LNCAP (cell line): ENCODE data around the gene DCANP1.

ENCODE experiments used
- TF ChIP-seq, protein P1 (sequence below): fragments of 450-650 bp; IDR thresholded peaks from 2 replicates; pipeline ENCODE4 v1.5.1; 2017; ENCODE audit warnings: mild to moderate bottlenecking

The DCANP1 gene

DNA sequence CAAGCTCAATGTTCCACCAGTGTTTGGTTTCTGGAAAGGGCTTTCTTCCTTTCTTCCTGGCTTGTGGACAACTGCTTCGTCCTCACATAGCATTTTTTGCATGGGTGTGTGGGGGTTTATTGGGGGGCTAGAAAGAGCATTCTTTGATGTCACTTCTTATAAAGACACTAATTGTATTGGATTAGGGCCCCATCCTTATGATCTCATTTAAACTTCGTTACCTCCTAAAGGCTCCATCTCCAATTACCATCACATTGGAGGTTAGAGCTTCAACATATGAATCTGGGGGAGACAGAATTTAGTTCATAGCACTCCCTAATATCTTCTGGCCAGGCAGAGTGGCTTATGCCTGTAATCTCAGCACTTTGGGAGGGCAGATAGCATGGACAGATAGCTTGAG lies 42.1 kb downstream of the DCANP1 start:
- TF ChIP-seq, protein P1, sequence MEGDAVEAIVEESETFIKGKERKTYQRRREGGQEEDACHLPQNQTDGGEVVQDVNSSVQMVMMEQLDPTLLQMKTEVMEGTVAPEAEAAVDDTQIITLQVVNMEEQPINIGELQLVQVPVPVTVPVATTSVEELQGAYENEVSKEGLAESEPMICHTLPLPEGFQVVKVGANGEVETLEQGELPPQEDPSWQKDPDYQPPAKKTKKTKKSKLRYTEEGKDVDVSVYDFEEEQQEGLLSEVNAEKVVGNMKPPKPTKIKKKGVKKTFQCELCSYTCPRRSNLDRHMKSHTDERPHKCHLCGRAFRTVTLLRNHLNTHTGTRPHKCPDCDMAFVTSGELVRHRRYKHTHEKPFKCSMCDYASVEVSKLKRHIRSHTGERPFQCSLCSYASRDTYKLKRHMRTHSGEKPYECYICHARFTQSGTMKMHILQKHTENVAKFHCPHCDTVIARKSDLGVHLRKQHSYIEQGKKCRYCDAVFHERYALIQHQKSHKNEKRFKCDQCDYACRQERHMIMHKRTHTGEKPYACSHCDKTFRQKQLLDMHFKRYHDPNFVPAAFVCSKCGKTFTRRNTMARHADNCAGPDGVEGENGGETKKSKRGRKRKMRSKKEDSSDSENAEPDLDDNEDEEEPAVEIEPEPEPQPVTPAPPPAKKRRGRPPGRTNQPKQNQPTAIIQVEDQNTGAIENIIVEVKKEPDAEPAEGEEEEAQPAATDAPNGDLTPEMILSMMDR, result no peak

DNA sequence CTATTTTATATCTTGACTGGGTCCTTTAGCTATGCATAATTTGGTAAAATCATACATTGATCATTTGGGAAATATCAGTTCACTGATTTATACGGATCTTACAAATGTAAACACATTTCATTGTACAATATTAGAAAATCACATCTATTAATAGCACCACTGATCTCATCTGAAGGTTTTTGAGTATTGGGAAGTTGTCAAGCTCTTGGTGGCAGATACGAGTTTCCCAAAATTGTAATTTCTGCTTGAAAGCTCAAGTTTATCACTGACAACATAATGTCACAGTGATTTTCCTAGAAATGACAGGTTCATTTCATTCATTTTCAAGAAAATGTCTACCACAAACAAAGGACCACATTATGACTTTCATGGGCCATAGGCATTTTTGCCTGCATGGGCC lies 45.1 kb downstream of the DCANP1 start:
- TF ChIP-seq, protein P1, result no peak

DNA sequence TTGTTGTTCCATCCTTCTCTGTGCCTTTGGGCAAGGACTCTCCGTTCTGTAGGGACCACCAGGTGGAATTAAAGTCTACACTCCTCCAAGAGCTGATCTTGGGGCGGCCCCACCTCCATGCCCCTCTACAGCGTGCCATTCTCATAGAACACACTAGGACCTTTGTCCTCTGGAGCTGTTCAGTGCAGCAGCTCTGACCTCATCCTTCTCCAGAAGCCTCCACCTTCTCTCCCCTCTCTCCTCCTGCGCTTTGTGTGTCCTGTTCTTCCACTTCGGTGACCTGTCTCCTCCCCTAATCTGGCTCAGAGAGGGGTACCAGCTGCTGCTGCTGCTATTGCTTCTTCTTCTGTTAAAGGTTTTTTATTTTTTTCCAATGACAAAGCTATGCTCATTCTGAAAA lies 46.3 kb downstream of the DCANP1 start:
- TF ChIP-seq, protein P1, result no peak

DNA sequence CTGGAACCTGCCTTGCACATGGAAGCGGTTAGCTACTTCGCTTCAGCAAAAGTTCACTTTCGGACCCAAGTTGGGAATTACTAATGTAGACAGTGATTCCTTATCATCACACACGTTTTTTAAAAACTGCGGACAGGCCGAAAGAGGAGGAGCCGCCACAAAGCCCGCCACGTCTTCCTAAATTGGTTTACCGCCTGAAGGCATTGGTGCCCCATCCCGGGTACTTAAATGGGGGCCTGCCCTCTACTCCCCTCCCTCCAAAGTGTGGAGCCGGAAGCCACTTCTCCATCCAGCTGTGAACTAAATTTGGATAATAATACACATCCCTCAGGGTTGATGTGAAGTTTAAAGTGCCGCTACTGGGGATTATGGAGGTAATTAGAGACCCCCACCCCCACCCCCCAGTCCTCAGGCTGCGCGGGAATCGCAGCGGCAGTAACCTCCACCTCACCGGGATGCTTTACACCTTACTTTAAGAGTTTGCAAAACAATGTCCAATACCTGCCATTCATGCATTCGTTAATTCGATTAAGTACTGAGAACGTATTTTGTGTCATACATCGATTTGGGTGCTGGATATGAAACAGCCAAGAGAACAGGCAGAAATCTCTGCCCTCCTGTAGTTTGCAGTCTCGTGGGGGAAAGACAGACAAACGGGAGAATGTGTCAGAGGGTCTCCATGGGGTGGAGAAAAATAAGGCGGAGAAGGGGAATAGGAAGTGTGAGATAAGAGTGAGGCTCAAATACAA lies 47.2 kb downstream of the DCANP1 start:
- TF ChIP-seq, protein P1, result no peak

DNA sequence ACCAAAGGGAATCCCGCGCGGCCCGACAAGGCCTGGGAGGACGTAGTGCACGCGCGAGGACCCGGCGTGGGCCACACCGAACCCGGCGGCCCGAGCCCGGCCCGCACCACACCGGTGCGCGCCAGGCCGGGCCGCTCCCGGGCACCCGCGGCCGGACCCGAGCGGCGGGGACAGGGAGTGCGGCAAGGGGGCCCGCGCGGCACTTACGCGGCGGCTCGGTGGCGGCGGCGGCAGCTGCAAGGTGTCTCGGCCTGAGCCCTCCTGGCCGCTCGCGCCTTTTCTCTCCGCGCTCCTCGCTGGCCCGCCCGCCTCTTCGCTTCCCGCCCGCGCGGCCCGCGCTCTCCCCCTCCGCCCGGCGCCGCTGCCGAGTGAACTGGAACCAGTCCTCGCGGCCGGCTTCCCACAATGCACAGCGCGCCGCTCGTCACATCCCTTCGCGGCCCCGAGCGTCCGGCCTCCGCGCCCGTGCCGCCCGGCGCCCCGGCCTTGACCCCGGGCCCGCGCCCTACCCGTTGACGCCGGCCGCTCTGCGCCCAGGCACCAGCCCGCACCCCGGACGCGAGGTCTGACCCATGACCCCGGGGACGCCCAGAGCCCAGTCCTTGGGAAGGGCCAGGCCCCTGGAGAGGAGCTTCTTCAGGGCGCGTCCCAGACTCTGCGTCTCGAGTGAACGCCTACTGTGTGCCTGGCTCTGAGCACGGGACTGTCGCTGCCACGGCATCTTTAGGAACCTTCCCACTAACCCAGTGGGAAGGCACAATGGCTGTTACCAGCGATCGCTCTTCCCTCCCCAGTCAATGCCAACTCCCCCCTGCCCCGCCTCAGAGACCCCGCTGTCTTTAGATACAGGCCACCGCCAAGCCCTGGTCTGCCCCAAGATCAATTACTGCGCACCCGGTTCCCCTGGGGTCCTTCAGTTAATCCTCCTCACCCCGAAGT lies 48.0 kb downstream of the DCANP1 start, which contains the start of gene MACROH2A1:
Gene MACROH2A1 (minus strand): TSS at position 377 of the 939 bp plus-strand sequence. CDS start 10,138 bp downstream, outside the sequence.
- TF ChIP-seq, protein P1, result no peak

DNA sequence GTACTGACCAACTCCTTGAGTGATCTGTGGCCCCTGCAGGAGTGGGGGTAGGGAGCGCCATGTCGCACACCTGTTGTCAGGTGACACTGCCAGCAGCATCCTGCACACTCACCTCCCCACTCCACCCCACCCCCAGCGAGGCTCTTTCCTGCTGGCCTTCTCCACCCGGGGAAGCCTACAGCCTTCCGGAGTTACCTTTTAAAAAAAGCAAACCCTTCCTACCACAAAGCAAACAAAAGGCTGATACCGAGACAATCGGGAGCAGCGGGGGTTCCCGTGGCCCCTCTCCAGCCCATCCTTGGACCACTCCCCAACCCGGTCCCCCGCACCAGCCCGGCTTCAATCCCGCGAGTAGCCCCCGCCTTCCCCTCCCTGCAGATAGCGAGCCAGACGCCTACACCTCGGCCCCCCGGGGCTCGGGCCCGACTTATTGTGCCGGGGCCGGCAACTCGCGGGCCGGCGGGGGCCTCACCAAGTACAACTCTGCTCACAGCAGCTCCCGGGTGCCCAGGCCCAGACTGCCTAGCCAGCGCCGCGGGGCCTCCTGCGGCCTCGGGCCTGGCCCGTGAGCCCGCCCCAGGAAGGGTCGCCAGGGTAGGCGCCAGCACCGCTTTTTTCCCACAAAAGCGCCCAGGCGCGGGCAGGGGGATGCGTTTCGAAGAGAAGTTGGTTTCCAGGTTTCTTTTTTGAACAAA lies 48.8 kb downstream of the DCANP1 start:
- TF ChIP-seq, protein P1, result no peak

DNA sequence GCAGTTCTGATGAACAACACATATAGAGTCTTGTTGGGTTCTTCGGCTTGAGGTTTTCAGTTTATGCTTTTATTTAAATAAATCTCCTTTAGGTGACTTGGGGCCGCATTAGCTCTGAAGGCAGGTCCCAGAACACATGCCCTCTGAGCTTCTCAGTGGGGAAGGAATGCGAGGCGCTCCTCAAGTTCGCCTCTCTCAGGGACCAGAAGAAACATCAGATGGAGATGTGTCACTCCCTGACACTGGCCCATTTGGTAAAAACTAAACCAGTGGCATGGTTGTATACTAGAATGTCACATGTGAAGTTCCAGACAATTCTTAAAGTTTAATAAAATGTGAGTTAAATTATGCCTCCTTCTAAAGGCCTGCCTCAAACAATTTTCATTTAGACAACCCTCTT lies 50.1 kb downstream of the DCANP1 start:
- TF ChIP-seq, protein P1, result no peak
